K562 (cell line): ENCODE results near the gene ZBTB22. TPM values are rescaled to one million over a fixed set of nuclear protein-coding genes. Genes with fewer than 3 reads are reported as not detected.

ENCODE experiments used
- ATAC-seq: fragments of 200-7000 bp; cut with Tn5 transposase; 3 replicates; pipeline ENCODE4 v1.9.1; 2020; ENCODE audit warnings: moderate library complexity
- BruUV-seq: library from RNA; stranded (reverse); fragments of 400-500 nt; replicated peaks from 2 replicates; lab custom pipeline; 2021; lab: Mats Ljungman, UMichigan
- CTCF ChIA-PET: fragments of 300-600 bp; formaldehyde crosslinking; extraction: SDS; loops from one replicate; lab custom pipeline; 2021; ENCODE audit warnings: low intra/inter-chr PET ratio; lab: Yijun Ruan, JAX
- POLR2A ChIA-PET: fragments of 300-600, 350-650 bp; sonication (Branson Sonifier 250); formaldehyde crosslinking; extraction: SDS; loops from one replicate; lab custom pipeline; 2021; ENCODE audit warnings: antibody characterized with exemption, inconsistent platforms; lab: Yijun Ruan, JAX
- DNase-seq, 4 experiments: peaks; one replicate each; pipeline versions ENCODE4 v3.0.0 to v3.0.0-alpha.2; 2011 to 2018; ENCODE audit warnings: low spot score in 3 of 4, mixed read lengths in 3 of 4; ENCODE audit errors: extremely low read depth in 1 of 4
- FAIRE-seq: peaks from 2 replicates; lab custom pipeline; 2011; peaks lifted over from hg19 to GRCh38; lab: Jason Lieb, UNC
- H2AFZ ChIP-seq: 2 replicates; pipeline ENCODE4 v1.6.0; 2011; ENCODE audit warnings: low read depth, low read length, control low read depth, inconsistent platforms
- H3K27ac ChIP-seq: fragments of 200-600 bp; 3 replicates; pipeline ENCODE4 v1.8.0; 2011; ENCODE audit warnings: low read depth, mild to moderate bottlenecking, control low read depth, inconsistent platforms, low read length, moderate library complexity, mixed read lengths; ENCODE audit errors: extremely low read depth
- H3K27me3 ChIP-seq, 2 experiments: fragments of 300-600 bp in 1 of 2; 2 replicates in 1 of 2; 3 replicates in 1 of 2; pipeline versions ENCODE4 v1.6.0 to v1.8.0; 2011; ENCODE audit warnings: inconsistent platforms in 2 of 2, low read length in 2 of 2, mild to moderate bottlenecking in 1 of 2, mixed read lengths in 1 of 2, moderate library complexity in 1 of 2; ENCODE audit not compliant: control insufficient read depth in 2 of 2, insufficient read depth in 2 of 2
- H3K36me3 ChIP-seq: fragments of 300-600 bp; 3 replicates; pipeline ENCODE4 v1.8.0; 2011; ENCODE audit warnings: mild to moderate bottlenecking, low read length, inconsistent platforms; ENCODE audit not compliant: control insufficient read depth, insufficient read depth
- H3K4me1 ChIP-seq, 2 experiments: fragments of 200-600 bp in 1 of 2; replicated peaks in 1 of 2; 2 replicates in 1 of 2; 3 replicates in 1 of 2; pipeline versions ENCODE4 v1.5.1 to v1.8.0; 2011; ENCODE audit warnings: inconsistent platforms in 2 of 2, low read length in 2 of 2, mild to moderate bottlenecking in 1 of 2, mixed read lengths in 1 of 2, moderate library complexity in 1 of 2; ENCODE audit not compliant: control insufficient read depth in 2 of 2, insufficient read depth in 2 of 2
- H3K4me2 ChIP-seq: 2 replicates; pipeline ENCODE4 v1.6.1; 2011; ENCODE audit warnings: low read length, control low read depth, inconsistent platforms, mixed read lengths; ENCODE audit not compliant: insufficient read depth
- H3K4me3 ChIP-seq: fragments of 200-600 bp; sonication (generic), shearing (Covaris generic); 2 replicates; pipeline ENCODE4 v1.5.1; 2016; ENCODE audit warnings: control low read depth, inconsistent platforms
- H3K79me2 ChIP-seq: fragments of 200-600 bp; 3 replicates; pipeline ENCODE4 v1.8.0; 2011; ENCODE audit warnings: low read length, inconsistent platforms; ENCODE audit not compliant: control insufficient read depth, insufficient read depth
- H3K9ac ChIP-seq, 2 experiments: 2 replicates each; pipeline versions ENCODE4 v1.6.0 to v1.6.1; 2011; ENCODE audit warnings: low read depth in 2 of 2, low read length in 2 of 2, control low read depth in 1 of 2, inconsistent platforms in 1 of 2, mild to moderate bottlenecking in 1 of 2, mixed read lengths in 1 of 2; ENCODE audit not compliant: insufficient read depth in 1 of 2
- H3K9me1 ChIP-seq: one replicate; pipeline ENCODE4 v1.6.0; 2011; ENCODE audit warnings: inconsistent platforms, mild to moderate bottlenecking, low read length, moderate library complexity; ENCODE audit not compliant: control insufficient read depth, insufficient read depth
- H3K9me3 ChIP-seq: replicated peaks from 2 replicates; pipeline ENCODE4 v1.5.1; 2011; ENCODE audit warnings: low read depth, low read length, inconsistent platforms; ENCODE audit not compliant: control insufficient read depth, insufficient read depth
- H4K20me1 ChIP-seq: replicated peaks from 2 replicates; pipeline ENCODE4 v1.6.1; 2011; ENCODE audit warnings: low read length, inconsistent platforms, mixed read lengths; ENCODE audit not compliant: control insufficient read depth, insufficient read depth
- BCOR ChIP-seq: fragments of 450-650 bp; IDR thresholded peaks from 2 replicates; pipeline ENCODE4 v1.6.1; 2016
- CBX3 ChIP-seq, 2 experiments: IDR thresholded peaks; 1 replicate in 1 of 2; 2 replicates in 1 of 2; pipeline ENCODE4 v1.6.1; 2012; ENCODE audit warnings: inconsistent platforms in 2 of 2, low read length in 2 of 2, borderline replicate concordance in 1 of 2, control low read depth in 1 of 2
- CEBPG ChIP-seq, 3 experiments: fragments of 200-800 bp in 1 of 3; sonication (Bioruptor generic) in 1 of 3; sonication (generic) in 1 of 3; formaldehyde crosslinking in 1 of 3; IDR thresholded peaks in 2 of 3; conservative IDR thresholded peaks in 1 of 3; 2 replicates each; pipeline versions ENCODE4 v1.6.1 to v1.8.0; 2016 to 2022; ENCODE audit warnings: missing compliant biosample characterization in 2 of 3, missing genetic modification characterization in 2 of 3, mild to moderate bottlenecking in 1 of 3, missing genetic modification reagents in 1 of 3
- CHD4 ChIP-seq: fragments of 200-600 bp; sonication (generic); IDR thresholded peaks from 3 replicates; pipeline ENCODE4 v1.6.1; 2012; ENCODE audit warnings: low read depth, mild to moderate bottlenecking, mixed read lengths, low read length, inconsistent platforms; ENCODE audit not compliant: insufficient read depth, insufficient replicate concordance, poor library complexity, severe bottlenecking
- ESRRA ChIP-seq: fragments of 450-650 bp; IDR thresholded peaks from 2 replicates; pipeline ENCODE4 v1.6.1; 2014; ENCODE audit warnings: low read depth, mild to moderate bottlenecking, moderate library complexity, borderline replicate concordance
- GATA2 ChIP-seq: sonication (generic); formaldehyde crosslinking; IDR thresholded peaks from 2 replicates; pipeline ENCODE4 v1.4.0; 2020; ENCODE audit warnings: mild to moderate bottlenecking, missing genetic modification reagents
- HNRNPUL1 ChIP-seq: fragments of 200-400 bp; formaldehyde crosslinking; IDR thresholded peaks from 2 replicates; pipeline ENCODE4 v1.6.1; 2017; ENCODE audit warnings: low read length
- MAFK ChIP-seq: IDR thresholded peaks from 2 replicates; pipeline ENCODE4 v1.6.1; 2011; ENCODE audit warnings: low read length, improper control_type of control experiment
- PTTG1 ChIP-seq: fragments of 450-650 bp; IDR thresholded peaks from 2 replicates; pipeline ENCODE4 v1.6.1; 2016; ENCODE audit warnings: low read depth, mild to moderate bottlenecking, missing genetic modification characterization, missing compliant biosample characterization
- RBM25 ChIP-seq: fragments of 200-400 bp; formaldehyde crosslinking; IDR thresholded peaks from 2 replicates; pipeline ENCODE4 v1.6.1; 2018; ENCODE audit warnings: low read length, low read depth, moderate library complexity; ENCODE audit not compliant: severe bottlenecking
- RFX7 ChIP-seq: fragments of 250-450 bp; sonication (Bioruptor Pico); IDR thresholded peaks from 2 replicates; pipeline ENCODE4 v1.5.1; 2021; ENCODE audit warnings: mild to moderate bottlenecking
- SIN3A ChIP-seq, 2 experiments: fragments of 150-350 bp in 1 of 2; IDR thresholded peaks; 2 replicates each; pipeline ENCODE4 v1.6.1; 2011 to 2016; ENCODE audit warnings: borderline replicate concordance in 2 of 2, low read depth in 2 of 2, low read length in 2 of 2, mild to moderate bottlenecking in 2 of 2, moderate library complexity in 2 of 2; ENCODE audit not compliant: control insufficient read depth in 1 of 2
- SMARCB1 ChIP-seq: IDR thresholded peaks from 2 replicates; pipeline ENCODE4 v1.6.1; 2011; ENCODE audit warnings: improper control_type of control experiment, low read depth; ENCODE audit not compliant: insufficient read length
- ZNF740 ChIP-seq, 3 experiments: fragments of 200-800 bp in 1 of 3; sonication (Bioruptor generic) in 1 of 3; sonication (generic) in 1 of 3; formaldehyde crosslinking in 1 of 3; IDR thresholded peaks; 2 replicates each; pipeline versions ENCODE4 v1.6.1 to v1.8.0; 2016 to 2022; ENCODE audit warnings: mild to moderate bottlenecking in 2 of 3, missing compliant biosample characterization in 2 of 3, missing genetic modification characterization in 2 of 3, missing genetic modification reagents in 1 of 3
- WGBS: fragments of 100-300 bp; shearing (Covaris generic); methylation state at CpG from one replicate; pipeline ENCODE4 v1.1.6; 2016; ENCODE audit warnings: low coverage, mixed read lengths; ENCODE audit not compliant: insufficient coverage; ENCODE audit errors: missing lambda C conversion rate; 5-methylcytosine and 5-hydroxymethylcytosine counted together
- in situ Hi-C: fragments of 300-500 bp; cut with MboI; formaldehyde crosslinking; loops from 4 replicates; pipeline ENCODE4 v1.15.0; 2018; ENCODE audit warnings: inconsistent platforms, mixed read lengths
- intact Hi-C: fragments of 100-400 bp; cut with micrococcal nuclease; formaldehyde crosslinking; loops from 2 replicates; pipeline ENCODE4 v1.14.2; 2022
- polyA plus RNA-seq, 8 experiments: library from polyadenylated mRNA; depleted of rRNA in 4 of 8; stranded (reverse) in 5 of 8; unstranded in 3 of 8; fragments of >200 nt; fragmentation: Nextera tagmentation in 2 of 8; fragmentation: Illumina TruSeq in 1 of 8; extraction: Ambion mirVana in 2 of 8; extraction: Trizol in 1 of 8; gene quantifications; 2 replicates each; pipeline versions ENCODE4 v1.2.1 to v1.2.3, GENCODE V29; 2011 to 2014; ENCODE audit warnings: inconsistent platforms in 1 of 8, missing spikeins in 1 of 8
- total RNA-seq, 7 experiments: library from RNA; depleted of rRNA in 6 of 7; stranded (reverse); fragments of >200 nt in 6 of 7; fragmentation: Illumina TruSeq in 2 of 7; extraction: Trizol in 2 of 7; gene quantifications; 2 replicates each; pipeline versions ENCODE4 v1.2.1 to v1.2.3, GENCODE V29; 2011 to 2021; ENCODE audit warnings: low replicate concordance in 1 of 7

Gene ZBTB22
- total and polyA plus RNA-seq, 9 of the 15 experiments (the other 6 are each of a cell fraction or from before 2014, with no cell fraction given), result 0.21 to 11.9 (median 7.1) TPM

- no peak overlapping the region for H3K27ac ChIP-seq
- TF ChIP-seq RFX7 (CRISPR knock-in tag), result peak; percentile 25; the same call in 1 of the 2 replicates
- peak; percentile 97 for TF ChIP-seq RBM25
- peak; percentile 88 for TF ChIP-seq BCOR
- no peak for TF ChIP-seq PTTG1 (tag)
- TF ChIP-seq CBX3 (IDR thresholded peaks at IDR 0.05; ENCODE audit: borderline replicate concordance in 1 of 2, low read length in 2 of 2), result peak in 1 of 2 experiments; percentile 69; a peak in 1 of 3 replicates
- TF ChIP-seq CEBPG (CRISPR knock-in tag; IDR thresholded peaks at IDR 0.05), result no peak
- no peak for TF ChIP-seq CEBPG (tag; conservative IDR thresholded peaks at IDR 0.05 in 1 of 2, IDR thresholded peaks at IDR 0.05 in 1 of 2)
- TF ChIP-seq SIN3A (IDR thresholded peaks at IDR 0.05; ENCODE audit: borderline replicate concordance in 2 of 2, control insufficient read depth in 1 of 2, low read depth in 2 of 2, low read length in 2 of 2), result 0 out of 4 replicates have a peak, but pooled peaks of 1 of the 2 experiments have one; percentile 11
- no peak for TF ChIP-seq HNRNPUL1
- peak; percentile 72 for TF ChIP-seq ESRRA
- peak; percentile 30 for TF ChIP-seq CHD4
- TF ChIP-seq GATA2 (CRISPR knock-in tag), result peak; percentile 84
- TF ChIP-seq ZNF740 (CRISPR knock-in tag; IDR thresholded peaks at IDR 0.05), result 0 out of 2 replicates have a peak, but pooled peaks have one; percentile 31
- TF ChIP-seq ZNF740 (tag; IDR thresholded peaks at IDR 0.05), result no peak
- TF ChIP-seq MAFK, result no peak
- peak; percentile 34 for TF ChIP-seq SMARCB1
Observed at GRCh38 chr6:33316603-33317418, 733 bp downstream of the ZBTB22 start.

More at GRCh38 chr6:33316603-33317418, 733 bp downstream of the ZBTB22 start:
- in situ Hi-C loops (no loop called here), intact Hi-C loops (loop anchor here (1.0 kb wide), 1 partner anchor 45 kb away; the partner anchor contains the start of gene RPS18)
- no peaks in the 10 kb centered on the region for H3K9me3 ChIP-seq
- no peak overlapping the region for H2AFZ ChIP-seq
- ChIA-PET CTCF (no interaction called here), POLR2A (interaction anchor here (0.5 to 2.6 kb wide), 10 partner anchors 9 to 345 kb away, joined by 3 to 32 read pairs (median 4); partner anchors contain the start of genes B3GALT4, RGL2, RPS18 and VPS52)
- ATAC-seq (no peak), FAIRE-seq (no peak), DNase-seq (no peak)
- peak overlapping the region; percentile 23 to 38; a peak in 3 of 4 replicates for H3K9ac ChIP-seq
- peaks cover 10% of the 10 kb centered on the region; the same call in 1 of the 2 replicates for H4K20me1 ChIP-seq
- H3K9me1 ChIP-seq, result peaks cover 3% of the 10 kb centered on the region
- no peaks in the 10 kb centered on the region for H3K27me3 ChIP-seq
- peak overlapping the region; percentile 77 for H3K4me2 ChIP-seq
- peaks cover 65% of the 10 kb centered on the region for H3K79me2 ChIP-seq
- peak overlapping the region; percentile 63 for H3K4me3 ChIP-seq
- H3K4me1 ChIP-seq, result peaks cover 60 to 80% of the 10 kb centered on the region in 2 experiments
- no TSS peak for BruUV-seq
- WGBS, result 53% methylated on average over 19 of the region's 19 CpGs
- peaks cover 46% of the 10 kb centered on the region for H3K36me3 ChIP-seq
